Effector memory CD4-positive, alpha-beta T cell (primary cell): ENCODE measurements around the gene TPSB2.
"Not testable (repeated sequence)": the region's sequence is repeated elsewhere in the genome, so short reads cannot be mapped to it uniquely, and the experiment has no call there.

Experiments
- DNase-seq, 3 donors: peaks; one replicate each; pipeline ENCODE4 v3.0.0-alpha.2; 2020
- H3K27ac ChIP-seq: 2 replicates; pipeline ENCODE4 v1.7.0; 2013; ENCODE audit warnings: mild to moderate bottlenecking, low read length, moderate library complexity; ENCODE audit not compliant: insufficient read depth, poor library complexity, severe bottlenecking
- H3K27me3 ChIP-seq: replicated peaks from 2 replicates; pipeline ENCODE4 v1.7.0; 2013; ENCODE audit warnings: mild to moderate bottlenecking, low read length; ENCODE audit not compliant: insufficient read depth, control insufficient read depth, poor library complexity, severe bottlenecking
- H3K36me3 ChIP-seq: 2 replicates; pipeline ENCODE4 v1.7.0; 2013; ENCODE audit warnings: mild to moderate bottlenecking, low read length, moderate library complexity; ENCODE audit not compliant: control insufficient read depth, insufficient read depth
- H3K4me1 ChIP-seq: 2 replicates; pipeline ENCODE4 v1.7.0; 2013; ENCODE audit warnings: low read length, mild to moderate bottlenecking; ENCODE audit not compliant: control insufficient read depth, insufficient read depth, poor library complexity, severe bottlenecking
- H3K4me3 ChIP-seq: 2 replicates; pipeline ENCODE4 v1.7.0; 2013; ENCODE audit warnings: low read length, low read depth, mild to moderate bottlenecking; ENCODE audit not compliant: insufficient read depth, poor library complexity, severe bottlenecking
- H3K9me3 ChIP-seq: 2 replicates; pipeline ENCODE4 v1.7.0; 2013; ENCODE audit warnings: mild to moderate bottlenecking, low read length, moderate library complexity; ENCODE audit not compliant: control insufficient read depth

TPSB2 gene

DNA sequence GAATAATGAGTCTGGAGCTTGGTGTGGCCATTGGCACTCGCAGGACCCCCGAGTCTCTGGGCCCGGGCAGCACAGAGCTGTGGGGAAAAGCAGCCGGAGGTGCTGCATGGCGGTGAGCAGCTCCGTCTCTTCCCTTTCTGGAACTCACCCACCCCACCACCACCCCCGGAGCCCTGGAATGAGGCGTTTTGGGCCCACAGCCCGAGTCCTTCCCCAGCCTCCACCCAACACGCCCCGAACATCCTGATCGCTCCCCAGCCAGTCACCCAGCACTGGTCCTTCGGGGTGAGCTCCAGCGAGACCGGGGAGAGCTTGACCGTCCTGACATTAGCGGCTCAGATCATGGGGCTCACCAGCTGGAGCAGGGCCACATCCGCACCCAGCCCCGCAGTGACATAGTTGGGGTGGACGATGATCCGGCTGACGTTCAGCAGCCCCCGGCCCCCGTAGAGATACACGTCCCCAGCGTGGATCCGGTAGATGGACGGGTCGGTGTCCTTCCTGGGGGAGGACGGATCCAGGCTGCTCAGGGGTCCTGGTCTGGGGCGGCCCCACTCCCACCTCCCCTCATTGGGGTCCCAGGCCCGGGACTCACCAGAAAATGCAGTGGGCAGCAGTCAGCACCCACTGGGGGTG lies 32.3 kb upstream of the TPSB2 start:
- H3K36me3 ChIP-seq, result no peaks in the 10 kb centered on the region
- H3K9me3 ChIP-seq, result no peaks in the 10 kb centered on the region
- no peak overlapping the region for H3K27ac ChIP-seq
- H3K4me3 ChIP-seq, result no peak overlapping the region
- H3K27me3 ChIP-seq, result peaks cover 27% of the 10 kb centered on the region
- no peak for DNase-seq
- peaks cover 8% of the 10 kb centered on the region for H3K4me1 ChIP-seq

GRCh38 chr16:1261131-1261892 lies 31.3 kb upstream of the TPSB2 start:
- Histone ChIP-seq H3K4me3 (no peak overlapping the region), H3K4me1 (peaks cover 8% of the 10 kb centered on the region), H3K27ac (no peak overlapping the region), H3K9me3 (no peaks in the 10 kb centered on the region), H3K27me3 (peaks cover 27% of the 10 kb centered on the region), H3K36me3 (no peaks in the 10 kb centered on the region)
- no peak for DNase-seq

GRCh38 chr16:1260101-1260680 lies 30.2 kb upstream of the TPSB2 start:
- peaks cover 8% of the 10 kb centered on the region for H3K4me1 ChIP-seq
- no peak for DNase-seq
- no peaks in the 10 kb centered on the region for H3K36me3 ChIP-seq
- no peaks in the 10 kb centered on the region for H3K9me3 ChIP-seq
- no peak overlapping the region for H3K4me3 ChIP-seq
- H3K27me3 ChIP-seq, result peaks cover 27% of the 10 kb centered on the region
- H3K27ac ChIP-seq, result no peak overlapping the region

GRCh38 chr16:1259760-1260068 lies 29.7 kb upstream of the TPSB2 start:
- Histone ChIP-seq H3K36me3 (no peaks in the 10 kb centered on the region), H3K27me3 (peaks cover 27% of the 10 kb centered on the region), H3K4me1 (peaks cover 8% of the 10 kb centered on the region)

GRCh38 chr16:1258906-1259759 lies 29.1 kb upstream of the TPSB2 start:
- Histone ChIP-seq H3K36me3 (no peaks in the 10 kb centered on the region), H3K27me3 (peaks cover 27% of the 10 kb centered on the region), H3K4me3 (peak overlapping the region; percentile 27), H3K9me3 (no peaks in the 10 kb centered on the region), H3K27ac (no peak overlapping the region), H3K4me1 (peaks cover 8% of the 10 kb centered on the region)
- no peak for DNase-seq

More at GRCh38 chr16:1259760-1260068, 29.7 kb upstream of the TPSB2 start:
- no peak for DNase-seq
- H3K9me3 ChIP-seq, result no peaks in the 10 kb centered on the region
- no peak overlapping the region for H3K4me3 ChIP-seq
- no peak overlapping the region for H3K27ac ChIP-seq

GRCh38 chr16:1258225-1258600 lies 28.2 kb upstream of the TPSB2 start:
- Histone ChIP-seq H3K9me3 (no peaks in the 10 kb centered on the region), H3K4me1 (peaks cover 8% of the 10 kb centered on the region), H3K36me3 (no peaks in the 10 kb centered on the region), H3K4me3 (no peak overlapping the region), H3K27me3 (peaks cover 27% of the 10 kb centered on the region), H3K27ac (no peak overlapping the region)
- no peak for DNase-seq

DNA sequence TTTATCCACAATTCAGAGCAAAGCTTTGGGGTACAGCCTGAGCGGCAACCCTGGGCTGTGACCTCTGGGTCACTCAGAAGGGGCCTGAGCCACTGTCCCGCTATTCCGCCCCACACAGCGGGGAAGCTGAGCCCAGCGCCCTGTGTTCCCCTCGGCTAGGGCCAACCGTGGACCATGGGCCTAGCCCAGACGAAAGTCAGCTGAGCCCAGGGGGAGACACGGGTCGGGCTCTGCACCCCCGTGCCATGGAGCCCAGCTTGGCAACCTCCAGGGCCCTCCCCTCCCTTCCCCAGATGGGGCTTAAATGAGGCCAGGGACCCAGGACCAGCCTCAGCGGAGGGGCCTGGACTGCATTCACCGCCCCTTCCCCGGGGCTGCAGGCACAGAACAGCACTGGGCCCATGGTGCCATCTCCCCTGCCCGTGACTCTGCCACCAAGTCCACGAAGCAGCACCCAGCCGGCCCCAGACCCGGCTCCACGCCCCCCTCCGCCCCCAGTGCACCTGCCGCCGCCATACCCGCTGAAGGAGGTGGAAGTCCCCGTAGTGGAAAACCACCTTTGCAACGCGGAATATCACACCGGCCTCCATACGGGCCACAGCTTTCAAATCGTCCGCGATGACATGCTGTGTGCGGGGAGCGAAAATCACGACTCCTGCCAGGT lies 27.7 kb upstream of the TPSB2 start:
- no peaks in the 10 kb centered on the region for H3K36me3 ChIP-seq
- peaks cover 8% of the 10 kb centered on the region for H3K4me1 ChIP-seq
- no peak for DNase-seq
- H3K27ac ChIP-seq, result no peak overlapping the region
- H3K27me3 ChIP-seq, result peaks cover 27% of the 10 kb centered on the region
- no peaks in the 10 kb centered on the region for H3K9me3 ChIP-seq
- no peak overlapping the region for H3K4me3 ChIP-seq

DNA sequence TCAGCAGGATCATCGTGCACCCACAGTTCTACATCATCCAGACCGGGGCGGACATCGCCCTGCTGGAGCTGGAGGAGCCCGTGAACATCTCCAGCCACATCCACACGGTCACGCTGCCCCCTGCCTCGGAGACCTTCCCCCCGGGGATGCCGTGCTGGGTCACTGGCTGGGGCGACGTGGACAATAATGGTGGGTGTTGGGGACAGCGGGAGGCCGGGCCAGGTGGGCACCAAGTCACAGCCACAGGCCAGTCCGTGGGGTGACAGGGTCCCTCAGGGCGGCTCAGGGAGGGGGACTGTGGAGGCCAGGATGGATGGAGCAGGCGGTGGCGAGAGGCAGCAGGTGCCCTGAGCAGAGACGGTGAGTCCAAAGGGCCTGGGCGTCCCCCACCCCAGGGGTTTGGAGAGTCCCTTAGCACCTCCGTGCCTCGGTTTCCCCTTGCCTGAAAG lies 26.9 kb upstream of the TPSB2 start:
- Histone ChIP-seq H3K36me3 (no peaks in the 10 kb centered on the region), H3K27ac (no peak overlapping the region), H3K9me3 (no peaks in the 10 kb centered on the region), H3K27me3 (peaks cover 27% of the 10 kb centered on the region), H3K4me3 (no peak overlapping the region), H3K4me1 (peaks cover 8% of the 10 kb centered on the region)
- DNase-seq, result no peak

DNA sequence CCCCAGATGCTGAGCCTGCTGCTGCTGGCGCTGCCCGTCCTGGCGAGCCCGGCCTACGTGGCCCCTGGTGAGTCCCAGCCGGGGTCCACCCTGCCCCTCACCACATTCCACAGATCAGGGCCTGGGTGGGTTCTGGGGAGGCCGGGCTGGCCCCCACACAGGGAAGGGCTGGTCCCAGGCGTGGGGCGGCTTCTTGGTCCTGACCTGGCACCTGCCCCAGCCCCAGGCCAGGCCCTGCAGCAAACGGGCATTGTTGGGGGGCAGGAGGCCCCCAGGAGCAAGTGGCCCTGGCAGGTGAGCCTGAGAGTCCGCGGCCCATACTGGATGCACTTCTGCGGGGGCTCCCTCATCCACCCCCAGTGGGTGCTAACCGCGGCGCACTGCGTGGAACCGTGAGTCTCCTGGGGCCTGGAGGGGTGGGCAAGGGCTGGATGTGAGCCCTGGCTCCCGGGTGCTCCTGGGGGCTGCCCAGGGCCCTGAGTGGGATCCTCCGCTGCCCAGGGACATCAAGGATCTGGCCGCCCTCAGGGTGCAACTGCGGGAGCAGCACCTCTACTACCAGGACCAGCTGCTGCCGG lies 26.4 kb upstream of the TPSB2 start:
- DNase-seq, result not testable (repeated sequence)

More for the DNA sequence above, 26.4 kb upstream of the TPSB2 start:
- H3K9me3 ChIP-seq, H3K36me3 ChIP-seq, H3K4me3 ChIP-seq, H3K4me1 ChIP-seq, H3K27ac ChIP-seq: not testable (repeated sequence)
- peaks cover 27% of the 10 kb centered on the region for H3K27me3 ChIP-seq
